ENCODE data around the gene PRF1.

- no peak for TF ChIP-seq CTCF (IDR thresholded peaks at IDR 0.05 in 2 of 3, conservative IDR thresholded peaks at IDR 0.05 in 1 of 3; ENCODE audit: borderline replicate concordance in 1 of 3, insufficient read depth in 1 of 3, low read depth in 2 of 3, low read length in 2 of 3)
- TF ChIP-seq CEBPB (IDR thresholded peaks at IDR 0.05; ENCODE audit: low read depth) = no peak
- TF ChIP-seq ATF3 (IDR thresholded peaks at IDR 0.05) = no peak
- TF ChIP-seq RAD21 (IDR thresholded peaks at IDR 0.05; ENCODE audit: low read depth) = no peak
- no peak for TF ChIP-seq POLR2A (IDR thresholded peaks at IDR 0.05; ENCODE audit: borderline replicate concordance, extremely low read depth, insufficient read depth, insufficient read length)
- TF ChIP-seq SIN3A (IDR thresholded peaks at IDR 0.05; ENCODE audit: low read depth) = no peak
- TF ChIP-seq EZH2 (IDR thresholded peaks at IDR 0.05) = no peak
- no peak for TF ChIP-seq MAX (IDR thresholded peaks at IDR 0.05)
- TF ChIP-seq ZFX (IDR thresholded peaks at IDR 0.05) = no peak
These were observed 44.7 kb downstream of the PRF1 start for GRCh38 chr10:70557876-70558275.
